ENCODE results near the gene PLAGL2.
"Not testable (repeated sequence)": the region's sequence is repeated elsewhere in the genome, so short reads cannot be mapped to it uniquely, and the experiment has no call there.

PLAGL2 gene

GRCh38 chr20:32203356-32204204 lies 4.0 kb downstream of the PLAGL2 start:
- Mint-ChIP-seq H3K27me3 (no peaks in the 10 kb centered on the region), H3K4me3 (no peak overlapping the region), H3K9me3 (no peaks in the 10 kb centered on the region), H3K4me1 (peaks cover 56% of the 10 kb centered on the region), H3K27ac (peak overlapping the region; percentile 66), H3K36me3 (peaks cover 30% of the 10 kb centered on the region)
- CTCF ChIA-PET, result no interaction called here
- DNase-seq, result no peak

- CTCF ChIA-PET, result no interaction called here
- H3K4me1 Mint-ChIP-seq, result peaks cover 51% of the 10 kb centered on the region
- peaks cover 37% of the 10 kb centered on the region for H3K36me3 Mint-ChIP-seq
- H3K4me3 Mint-ChIP-seq, result no peak overlapping the region
- H3K27me3 Mint-ChIP-seq, result no peaks in the 10 kb centered on the region
- DNase-seq, result no peak
- no peak overlapping the region for H3K27ac Mint-ChIP-seq
- no peaks in the 10 kb centered on the region for H3K9me3 Mint-ChIP-seq
Observed at GRCh38 chr20:32201977-32202363, 5.6 kb downstream of the PLAGL2 start.

DNA sequence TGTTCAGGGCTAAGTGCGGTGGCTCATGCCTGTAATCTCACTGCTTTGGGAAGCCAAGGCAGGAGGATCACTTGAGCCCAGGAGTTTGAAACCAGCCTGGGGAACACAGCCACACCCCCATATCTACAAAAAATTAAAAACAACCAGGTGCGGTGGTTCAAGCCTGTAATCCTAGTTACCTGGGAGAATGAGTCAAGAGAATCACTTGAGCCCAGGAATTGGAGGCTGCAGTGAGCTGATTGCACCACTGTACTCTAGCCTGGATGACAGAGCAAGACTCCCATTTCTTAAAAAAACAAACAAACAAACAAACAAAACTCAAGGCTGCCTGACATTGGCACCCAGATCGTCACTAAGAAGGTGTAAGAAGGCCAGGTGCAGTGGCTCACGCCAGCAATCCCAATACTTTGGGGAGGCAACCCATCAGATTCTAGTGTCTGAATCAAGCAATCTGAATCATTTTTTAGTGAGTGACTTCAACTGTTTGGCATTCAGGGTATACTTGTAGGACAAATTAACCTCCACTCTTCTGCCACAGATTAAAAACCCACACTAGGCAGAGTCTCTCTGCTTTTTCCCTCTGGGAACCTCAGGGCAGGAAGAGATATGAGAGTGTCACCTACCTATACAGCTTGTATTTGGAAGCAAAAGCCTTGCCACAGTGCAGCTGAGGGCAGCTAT lies 6.1 kb downstream of the PLAGL2 start:
- Mint-ChIP-seq H3K4me1 (peaks cover 45% of the 10 kb centered on the region), H3K36me3 (peaks cover 34% of the 10 kb centered on the region), H3K27me3 (no peaks in the 10 kb centered on the region), H3K27ac (no peak overlapping the region), H3K4me3 (no peak overlapping the region), H3K9me3 (no peaks in the 10 kb centered on the region)
- DNase-seq, result no peak
- CTCF ChIA-PET, result no interaction called here

DNA sequence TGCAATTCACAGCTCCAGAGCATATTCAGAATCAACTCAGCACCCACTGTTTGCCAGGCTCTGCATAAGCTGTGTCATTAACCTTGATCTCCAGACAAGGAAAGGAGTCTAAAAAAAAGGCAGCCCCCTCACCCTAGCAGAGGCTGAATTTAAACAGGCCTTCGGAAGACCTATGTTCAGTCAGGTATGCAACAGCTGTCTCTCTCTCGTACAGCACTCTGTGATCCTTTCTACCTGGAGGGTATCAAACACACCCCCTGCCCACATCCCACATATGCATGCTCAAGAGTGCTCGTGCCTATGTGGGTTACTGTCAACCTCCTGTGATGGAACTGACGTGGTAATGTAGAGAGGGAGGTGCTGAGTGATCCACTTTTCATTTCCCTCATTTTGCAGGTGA lies 8.5 kb downstream of the PLAGL2 start:
- H3K9me3 Mint-ChIP-seq, result no peaks in the 10 kb centered on the region
- CTCF ChIA-PET, result no interaction called here
- DNase-seq, result no peak
- H3K27me3 Mint-ChIP-seq, result no peaks in the 10 kb centered on the region
- no peak overlapping the region for H3K4me3 Mint-ChIP-seq
- no peak overlapping the region for H3K27ac Mint-ChIP-seq
- peaks cover 41% of the 10 kb centered on the region for H3K36me3 Mint-ChIP-seq
- H3K4me1 Mint-ChIP-seq, result peaks cover 22% of the 10 kb centered on the region

GRCh38 chr20:32197136-32197535 lies 10.4 kb downstream of the PLAGL2 start:
- H3K9me3 Mint-ChIP-seq, H3K27me3 Mint-ChIP-seq, H3K4me3 Mint-ChIP-seq, CTCF ChIA-PET, DNase-seq, H3K27ac Mint-ChIP-seq, H3K4me1 Mint-ChIP-seq: not testable (repeated sequence)
- peaks cover 41% of the 10 kb centered on the region for H3K36me3 Mint-ChIP-seq

DNA sequence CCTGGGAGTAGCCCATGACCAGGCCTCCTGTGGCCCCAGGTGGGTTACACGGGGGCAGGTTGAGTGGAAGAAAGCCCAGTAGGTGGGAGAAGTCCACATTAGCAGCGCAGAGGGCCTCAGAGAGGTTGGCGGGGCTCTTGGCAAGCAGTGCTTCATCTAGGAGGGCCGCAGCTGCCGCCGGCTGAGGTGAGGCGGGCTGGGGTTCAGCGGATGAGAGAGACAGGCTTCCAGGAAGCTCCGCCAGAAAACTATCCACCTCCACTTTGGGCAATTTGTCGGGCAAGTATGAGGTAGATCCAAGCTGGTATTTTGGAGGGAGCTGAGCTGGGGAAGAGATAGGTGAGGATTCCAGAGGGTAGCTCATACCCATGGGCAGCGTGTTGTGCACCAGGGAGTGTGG lies 10.9 kb downstream of the PLAGL2 start:
- DNase-seq, H3K9me3 Mint-ChIP-seq, H3K4me3 Mint-ChIP-seq, CTCF ChIA-PET, H3K27ac Mint-ChIP-seq, H3K27me3 Mint-ChIP-seq, H3K4me1 Mint-ChIP-seq: not testable (repeated sequence)
- peaks cover 41% of the 10 kb centered on the region for H3K36me3 Mint-ChIP-seq

DNA sequence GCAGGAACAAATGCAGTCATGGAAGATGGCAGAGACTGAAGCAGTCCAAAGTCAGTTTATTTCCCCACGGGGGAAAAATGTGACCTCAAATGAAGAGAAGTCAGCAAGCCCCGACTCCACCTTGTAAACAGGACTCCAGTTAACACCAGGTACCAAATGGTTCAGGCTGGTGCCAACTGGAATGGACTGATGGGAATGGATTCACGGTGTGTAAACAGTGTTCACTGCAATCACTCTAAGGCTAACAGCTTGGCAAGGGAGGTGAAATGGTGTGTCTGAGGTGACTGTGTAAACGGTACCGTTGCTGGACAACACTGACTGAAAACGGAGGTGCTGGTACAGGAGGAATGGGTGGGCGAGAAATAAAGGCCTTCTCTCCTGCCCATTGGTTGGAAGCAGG lies 12.0 kb downstream of the PLAGL2 start:
- DNase-seq, result no peak
- Mint-ChIP-seq H3K4me1 (peaks cover 7% of the 10 kb centered on the region), H3K9me3 (no peaks in the 10 kb centered on the region), H3K27me3 (no peaks in the 10 kb centered on the region), H3K27ac (no peak overlapping the region), H3K36me3 (peaks cover 37% of the 10 kb centered on the region), H3K4me3 (no peak overlapping the region)
- CTCF ChIA-PET, result no interaction called here

DNA sequence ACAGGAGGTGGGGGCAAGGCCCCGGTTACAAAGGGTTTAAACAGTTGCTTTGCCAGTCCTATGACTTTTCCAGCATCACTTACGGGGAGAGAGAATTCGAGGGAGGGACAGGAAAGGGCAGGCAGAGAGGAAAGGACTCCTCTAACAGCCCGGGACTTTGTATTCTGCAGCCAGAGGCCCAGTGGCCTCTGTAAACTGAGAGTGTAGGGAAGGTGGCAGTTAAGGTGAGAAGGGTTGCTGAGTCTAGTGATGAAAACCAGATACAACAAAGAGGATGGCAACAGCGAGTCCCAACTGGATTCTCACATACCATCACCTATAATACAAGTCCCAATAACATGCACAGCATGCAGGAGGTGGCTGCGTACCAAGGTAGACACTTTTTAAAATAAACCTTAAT lies 13.5 kb downstream of the PLAGL2 start:
- Mint-ChIP-seq H3K4me1 (peaks cover 13% of the 10 kb centered on the region), H3K36me3 (peaks cover 31% of the 10 kb centered on the region), H3K4me3 (no peak overlapping the region), H3K27me3 (no peaks in the 10 kb centered on the region), H3K27ac (peak overlapping the region; percentile 19), H3K9me3 (no peaks in the 10 kb centered on the region)
- CTCF ChIA-PET, result no interaction called here
- no peak for DNase-seq

- H3K4me3 Mint-ChIP-seq, H3K9me3 Mint-ChIP-seq, H3K27me3 Mint-ChIP-seq, H3K27ac Mint-ChIP-seq, DNase-seq, CTCF ChIA-PET: not testable (repeated sequence)
- Mint-ChIP-seq H3K4me1 (peaks cover 16% of the 10 kb centered on the region), H3K36me3 (peaks cover 27% of the 10 kb centered on the region)
Observed at GRCh38 chr20:32193336-32193735, 14.2 kb downstream of the PLAGL2 start.

GRCh38 chr20:32192698-32193097 lies 14.8 kb downstream of the PLAGL2 start:
- CTCF ChIA-PET, result no interaction called here
- no peaks in the 10 kb centered on the region for H3K9me3 Mint-ChIP-seq
- no peaks in the 10 kb centered on the region for H3K27me3 Mint-ChIP-seq
- peaks cover 24% of the 10 kb centered on the region for H3K36me3 Mint-ChIP-seq
- peaks cover 16% of the 10 kb centered on the region for H3K4me1 Mint-ChIP-seq
- no peak overlapping the region for H3K27ac Mint-ChIP-seq
- no peak for DNase-seq
- H3K4me3 Mint-ChIP-seq, result no peak overlapping the region

- H3K4me3 Mint-ChIP-seq, result no peak overlapping the region
- peaks cover 16% of the 10 kb centered on the region for H3K4me1 Mint-ChIP-seq
- H3K27ac Mint-ChIP-seq, result no peak overlapping the region
- CTCF ChIA-PET, result interaction anchor here (0.6 kb wide), 1 partner anchor 22 kb away, joined by 5 read pairs; no protein-coding TSS in a partner anchor
- no peaks in the 10 kb centered on the region for H3K9me3 Mint-ChIP-seq
- DNase-seq, result no peak
- no peaks in the 10 kb centered on the region for H3K27me3 Mint-ChIP-seq
- H3K36me3 Mint-ChIP-seq, result peaks cover 18% of the 10 kb centered on the region
Observed at GRCh38 chr20:32191873-32192272, 15.7 kb downstream of the PLAGL2 start.

DNA sequence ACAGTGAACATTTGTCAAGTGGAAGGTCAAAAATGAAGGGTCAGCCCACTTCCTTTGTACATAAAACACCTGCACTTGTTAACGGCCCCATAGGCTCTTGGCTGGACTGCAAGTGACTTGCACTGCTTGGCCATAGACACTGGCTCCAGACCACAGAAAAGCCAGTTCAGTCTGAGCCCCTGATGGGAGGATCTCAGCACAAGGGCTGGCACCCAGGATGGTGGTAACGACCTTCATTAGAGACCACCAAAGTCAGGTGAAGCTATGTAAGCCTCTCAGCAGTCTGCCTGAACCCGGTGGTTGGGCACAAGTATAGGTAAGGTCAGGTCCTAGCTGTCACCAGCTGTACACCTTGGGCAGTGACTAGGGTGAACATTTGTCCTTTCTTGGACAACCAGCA lies 16.1 kb downstream of the PLAGL2 start:
- Mint-ChIP-seq H3K9me3 (no peaks in the 10 kb centered on the region), H3K36me3 (peaks cover 17% of the 10 kb centered on the region), H3K27ac (no peak overlapping the region), H3K27me3 (no peaks in the 10 kb centered on the region), H3K4me1 (peaks cover 16% of the 10 kb centered on the region), H3K4me3 (no peak overlapping the region)
- no peak for DNase-seq
- CTCF ChIA-PET, result interaction anchor here (0.6 kb wide), 1 partner anchor 22 kb away, joined by 5 read pairs; no protein-coding TSS in a partner anchor

DNA sequence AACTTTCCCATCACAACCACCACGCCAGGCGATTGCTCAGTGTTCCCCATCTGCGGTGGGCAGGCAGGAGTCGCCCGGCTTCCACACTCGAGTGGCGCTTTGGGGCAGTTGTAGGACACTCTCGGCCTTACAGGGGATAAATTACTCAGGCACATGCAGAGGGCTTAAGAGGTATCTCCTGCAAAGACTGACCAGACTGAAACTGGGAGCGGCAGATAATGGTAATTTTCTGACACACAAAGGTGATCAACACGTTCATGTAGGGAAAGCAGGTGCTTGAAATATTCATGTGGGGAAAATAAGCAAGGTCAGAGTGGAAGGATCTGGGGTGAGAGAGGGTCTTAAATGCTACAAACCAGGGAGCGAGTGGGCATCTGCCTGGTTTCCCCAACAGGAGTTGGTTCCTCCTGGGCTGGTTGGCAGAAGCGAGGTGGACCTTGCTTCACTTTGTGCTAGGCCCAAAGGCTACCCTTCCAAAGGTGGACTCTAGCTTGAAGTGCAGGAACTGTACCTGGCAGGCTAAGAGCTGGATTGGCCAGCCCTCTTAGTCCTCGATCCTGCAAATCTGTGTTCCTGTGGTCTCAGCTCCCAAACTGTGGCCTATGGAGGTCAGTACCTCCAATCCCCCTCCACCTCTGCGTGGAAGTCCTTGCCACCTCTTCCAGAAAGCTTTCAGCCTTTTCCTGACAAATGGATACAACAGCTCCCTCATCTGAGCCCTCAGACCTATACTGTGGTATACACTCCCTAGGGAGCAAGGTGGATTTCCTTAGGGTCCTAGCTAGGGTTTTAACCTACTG lies 16.7 kb downstream of the PLAGL2 start:
- Mint-ChIP-seq H3K4me1 (peaks cover 16% of the 10 kb centered on the region), H3K9me3 (no peaks in the 10 kb centered on the region), H3K27ac (no peak overlapping the region), H3K4me3 (peak overlapping the region; percentile 66), H3K36me3 (peaks cover 12% of the 10 kb centered on the region), H3K27me3 (no peaks in the 10 kb centered on the region)
- CTCF ChIA-PET, result no interaction called here
- DNase-seq, result no peak

DNA sequence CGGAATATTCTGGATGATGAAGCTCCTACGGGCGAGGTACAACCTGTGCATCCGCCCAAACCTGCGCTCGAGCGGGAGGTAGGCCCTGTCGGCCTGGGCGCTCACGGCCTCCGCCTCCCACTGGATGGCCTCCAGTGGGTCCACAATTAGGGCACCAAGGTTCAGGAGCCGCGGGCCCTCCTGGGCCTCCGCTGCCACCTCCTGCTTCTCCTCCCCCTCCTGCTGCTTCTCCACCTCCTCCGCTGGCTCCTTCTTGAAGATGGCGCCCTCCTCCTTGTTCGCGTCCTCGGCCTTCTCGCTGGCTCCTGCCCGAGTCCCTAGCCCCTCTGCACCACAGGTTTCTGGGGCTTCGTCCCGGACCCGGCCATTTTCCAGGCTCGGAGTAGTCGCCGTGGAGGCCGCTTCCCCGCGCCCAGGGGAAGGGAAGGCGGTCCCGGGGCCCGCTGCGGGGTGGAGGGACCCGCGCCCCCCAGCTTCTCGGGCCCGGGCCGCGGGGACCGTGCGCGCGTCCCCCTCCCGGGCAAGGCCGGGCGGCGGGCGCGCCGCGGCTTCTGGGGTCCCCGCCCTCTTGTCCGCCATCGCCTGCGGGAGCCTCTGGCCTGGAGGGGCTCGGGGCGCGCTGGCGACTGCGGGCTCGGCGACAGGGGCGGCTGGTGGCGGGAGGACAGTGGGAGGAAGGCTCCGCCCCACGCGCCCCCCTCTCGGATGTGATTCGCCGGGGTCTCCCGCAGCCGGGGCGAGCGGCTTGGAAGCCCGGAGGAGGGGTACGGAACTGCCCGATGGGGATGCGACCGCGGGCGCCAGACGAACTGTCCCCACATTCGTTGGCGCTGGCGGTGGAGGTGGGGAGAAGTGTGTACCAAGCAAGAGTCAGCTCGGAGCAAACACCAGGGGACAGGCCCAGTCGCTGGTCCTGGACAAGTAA lies 17.6 kb downstream of the PLAGL2 start:
- peak overlapping the region; percentile 75 for H3K4me3 Mint-ChIP-seq
- no peaks in the 10 kb centered on the region for H3K27me3 Mint-ChIP-seq
- CTCF ChIA-PET, result no interaction called here
- peak; percentile 52 for DNase-seq
- peaks cover 16% of the 10 kb centered on the region for H3K4me1 Mint-ChIP-seq
- peaks cover 6% of the 10 kb centered on the region for H3K36me3 Mint-ChIP-seq
- H3K9me3 Mint-ChIP-seq, result no peaks in the 10 kb centered on the region
- peak overlapping the region; percentile 19 for H3K27ac Mint-ChIP-seq
